IPS DF 19.7 (cell line): ENCODE measurements around the gene PPHLN1.

Source experiments
- DNase-seq: peaks from one replicate; pipeline ENCODE4 v3.0.0-alpha.2; 2013; ENCODE audit warnings: low read depth, low spot score

Gene PPHLN1

GRCh38 chr12:42442311-42442759, 116.4 kb downstream of the PPHLN1 start:
- no peak for DNase-seq

GRCh38 chr12:42442888-42443287, 116.9 kb downstream of the PPHLN1 start:
- no peak for DNase-seq

- no peak for DNase-seq
Observed at GRCh38 chr12:42444192-42444943, 118.4 kb downstream of the PPHLN1 start.

GRCh38 chr12:42445891-42446290, 119.9 kb downstream of the PPHLN1 start:
- no peak for DNase-seq

- no peak for DNase-seq
Observed at GRCh38 chr12:42446761-42447160, 120.8 kb downstream of the PPHLN1 start.

- DNase-seq = no peak
Observed at GRCh38 chr12:42447371-42447786, 121.4 kb downstream of the PPHLN1 start.

GRCh38 chr12:42448841-42449240, 122.9 kb downstream of the PPHLN1 start:
- DNase-seq = no peak

GRCh38 chr12:42450248-42450647, 124.3 kb downstream of the PPHLN1 start:
- no peak for DNase-seq

GRCh38 chr12:42458575-42458974, 132.6 kb downstream of the PPHLN1 start:
- no peak for DNase-seq

GRCh38 chr12:42459336-42459847, 133.4 kb downstream of the PPHLN1 start:
- DNase-seq = no peak

GRCh38 chr12:42462486-42462885, 136.5 kb downstream of the PPHLN1 start:
- DNase-seq = no peak

- no peak for DNase-seq
Observed at GRCh38 chr12:42463671-42464070, 137.7 kb downstream of the PPHLN1 start.

- no peak for DNase-seq
Observed at GRCh38 chr12:42468341-42468821, 142.4 kb downstream of the PPHLN1 start.

- DNase-seq = no peak
Observed at GRCh38 chr12:42468921-42469320, 143.0 kb downstream of the PPHLN1 start.

GRCh38 chr12:42469355-42470175, 143.6 kb downstream of the PPHLN1 start:
- no peak for DNase-seq

- no peak for DNase-seq
Observed at GRCh38 chr12:42472376-42472775, 146.4 kb downstream of the PPHLN1 start.

- no peak for DNase-seq
Observed at GRCh38 chr12:42473130-42473529, 147.2 kb downstream of the PPHLN1 start.

- no peak for DNase-seq
Observed at GRCh38 chr12:42473561-42473960, 147.6 kb downstream of the PPHLN1 start.

- no peak for DNase-seq
Observed at GRCh38 chr12:42474391-42474790, 148.4 kb downstream of the PPHLN1 start.

GRCh38 chr12:42475106-42475505, 149.1 kb downstream of the PPHLN1 start:
- no peak for DNase-seq

GRCh38 chr12:42477941-42478340, 152.0 kb downstream of the PPHLN1 start:
- no peak for DNase-seq

GRCh38 chr12:42481368-42481767, 155.4 kb downstream of the PPHLN1 start:
- no peak for DNase-seq
